Liver (tissue), 2 donors: Measurements from ENCODE around the gene ZNF775.

Experiments
- CTCF ChIP-seq: fragments of 150-350 bp; IDR thresholded peaks from 2 replicates; pipeline ENCODE4 v1.5.1; 2017; ENCODE audit warnings: improper control_type of control experiment, low read depth, low read length; ENCODE audit not compliant: missing input control
- MAX ChIP-seq: IDR thresholded peaks from 2 replicates; pipeline ENCODE4 v1.6.1; 2016; ENCODE audit warnings: antibody characterized with exemption
- YY1 ChIP-seq: IDR thresholded peaks from 2 replicates; pipeline ENCODE4 v1.6.1; 2016; ENCODE audit warnings: antibody characterized with exemption, mild to moderate bottlenecking
- donor health status: healthy.

GRCh38 chr7:150343225-150343624 is 35.9 kb upstream of the ZNF775 start:
- TF ChIP-seq MAX = no peak
- no peak for TF ChIP-seq CTCF
- TF ChIP-seq YY1 = no peak
